Upper lobe of right lung (tissue), 1 donor: ENCODE measurements around the gene PRSS12. TPM values are rescaled to one million over a fixed set of nuclear protein-coding genes. Genes with fewer than 3 reads are reported as not detected.

Experiments
- ATAC-seq: fragments of 200-7000 bp; cut with Tn5 transposase; one replicate; pipeline ENCODE4 v1.9.1; 2020; ENCODE audit warnings: mild to moderate bottlenecking, moderate library complexity
- DNase-seq: peaks from one replicate; pipeline ENCODE4 v3.0.0-alpha.2; 2020
- H3K27ac ChIP-seq: fragments of 200-600 bp; one replicate; pipeline ENCODE4 v1.8.0; 2022
- H3K27me3 ChIP-seq: fragments of 200-600 bp; one replicate; pipeline ENCODE4 v1.8.0; 2022; ENCODE audit warnings: mild to moderate bottlenecking
- H3K36me3 ChIP-seq: fragments of 200-600 bp; one replicate; pipeline ENCODE4 v1.8.0; 2022
- H3K4me1 ChIP-seq: fragments of 200-600 bp; one replicate; pipeline ENCODE4 v1.8.0; 2022
- H3K4me3 ChIP-seq: fragments of 200-600 bp; one replicate; pipeline ENCODE4 v1.8.0; 2022; ENCODE audit warnings: mild to moderate bottlenecking
- H3K9me3 ChIP-seq: fragments of 200-600 bp; one replicate; pipeline ENCODE4 v1.8.0; 2022
- CTCF ChIP-seq: fragments of 200-600 bp; IDR thresholded peaks from one replicate; pipeline ENCODE4 v1.8.0; 2022; ENCODE audit warnings: antibody characterized with exemption
- intact Hi-C: fragments of 100-400 bp; cut with DNase I; formaldehyde crosslinking; loops from one replicate; pipeline ENCODE4 v1.11.0; 2022
- total RNA-seq: library from RNA; stranded (reverse); fragmentation: NEBNext Ultra II Directional; extraction: Animal tissue kit (Norgen Biotek cat#: 25700); gene quantifications from one replicate; pipeline ENCODE4 v1.2.1, GENCODE V29; 2021
- donor health status: DM: no; HTN: yes; CAD: no; lungs with severe emphysema.

Gene PRSS12
- total RNA-seq, 1 donor from 2014 or later, result 5.4 TPM

- no peaks in the 10 kb centered on the region for H3K27me3 ChIP-seq
- intact Hi-C loops, result no loop called here
- no peak for ATAC-seq
- H3K9me3 ChIP-seq, result no peaks in the 10 kb centered on the region
- H3K36me3 ChIP-seq, result no peaks in the 10 kb centered on the region
- no peaks in the 10 kb centered on the region for H3K4me1 ChIP-seq
- no peak overlapping the region for H3K27ac ChIP-seq
- DNase-seq, result no peak
- TF ChIP-seq CTCF, result no peak
- H3K4me3 ChIP-seq, result no peak overlapping the region
These were observed 10.4 kb upstream of the PRSS12 start for GRCh38 chr4:118363166-118363565.

GRCh38 chr4:118361192-118361591, 8.4 kb upstream of the PRSS12 start:
- no peak for TF ChIP-seq CTCF
- DNase-seq (no peak), ATAC-seq (no peak)
- no peak overlapping the region for H3K4me3 ChIP-seq
- H3K9me3 ChIP-seq, result no peaks in the 10 kb centered on the region
- H3K4me1 ChIP-seq, result no peaks in the 10 kb centered on the region
- no peaks in the 10 kb centered on the region for H3K36me3 ChIP-seq
- no peak overlapping the region for H3K27ac ChIP-seq
- intact Hi-C loops, result no loop called here
- no peaks in the 10 kb centered on the region for H3K27me3 ChIP-seq

- Histone ChIP-seq H3K27me3 (no peaks in the 10 kb centered on the region), H3K4me1 (no peaks in the 10 kb centered on the region), H3K9me3 (no peaks in the 10 kb centered on the region), H3K36me3 (no peaks in the 10 kb centered on the region), H3K27ac (no peak overlapping the region), H3K4me3 (no peak overlapping the region)
- intact Hi-C loops, result no loop called here
- ATAC-seq, result no peak
- no peak for TF ChIP-seq CTCF
- no peak for DNase-seq
These were observed 7.3 kb upstream of the PRSS12 start for GRCh38 chr4:118360106-118360505.

- no peaks in the 10 kb centered on the region for H3K36me3 ChIP-seq
- H3K4me3 ChIP-seq, result no peak overlapping the region
- H3K27ac ChIP-seq, result no peak overlapping the region
- ATAC-seq, result no peak
- intact Hi-C loops, result no loop called here
- H3K9me3 ChIP-seq, result no peaks in the 10 kb centered on the region
- H3K27me3 ChIP-seq, result peaks cover 21% of the 10 kb centered on the region
- TF ChIP-seq CTCF, result no peak
- H3K4me1 ChIP-seq, result peaks cover 9% of the 10 kb centered on the region
- no peak for DNase-seq
These were observed 4.8 kb upstream of the PRSS12 start for GRCh38 chr4:118357601-118358000.

- Histone ChIP-seq H3K4me1 (peaks cover 9% of the 10 kb centered on the region), H3K9me3 (no peaks in the 10 kb centered on the region), H3K27ac (no peak overlapping the region), H3K27me3 (peaks cover 24% of the 10 kb centered on the region), H3K4me3 (no peak overlapping the region), H3K36me3 (no peaks in the 10 kb centered on the region)
- TF ChIP-seq CTCF, result no peak
- ATAC-seq (no peak), DNase-seq (no peak)
- intact Hi-C loops, result no loop called here
These were observed 3.9 kb upstream of the PRSS12 start for GRCh38 chr4:118356731-118357130.

- no peak for TF ChIP-seq CTCF
- Histone ChIP-seq H3K27me3 (peaks cover 24% of the 10 kb centered on the region), H3K27ac (no peak overlapping the region), H3K9me3 (no peaks in the 10 kb centered on the region), H3K4me3 (no peak overlapping the region), H3K36me3 (no peaks in the 10 kb centered on the region), H3K4me1 (peaks cover 9% of the 10 kb centered on the region)
- intact Hi-C loops, result no loop called here
- no peak for DNase-seq
- ATAC-seq, result no peak
These were observed 3.3 kb upstream of the PRSS12 start for GRCh38 chr4:118356111-118356510.
